ENCODE data around the gene MALT1. TPM values are rescaled to one million over a fixed set of nuclear protein-coding genes. Genes with fewer than 3 reads are reported as not detected.

MALT1 gene
- total RNA-seq, 5 donors from 2014 or later (not counting 1 experiment from before 2014, with no cell fraction given): 54.5 to 83.2 (median 69.5) TPM

DNA sequence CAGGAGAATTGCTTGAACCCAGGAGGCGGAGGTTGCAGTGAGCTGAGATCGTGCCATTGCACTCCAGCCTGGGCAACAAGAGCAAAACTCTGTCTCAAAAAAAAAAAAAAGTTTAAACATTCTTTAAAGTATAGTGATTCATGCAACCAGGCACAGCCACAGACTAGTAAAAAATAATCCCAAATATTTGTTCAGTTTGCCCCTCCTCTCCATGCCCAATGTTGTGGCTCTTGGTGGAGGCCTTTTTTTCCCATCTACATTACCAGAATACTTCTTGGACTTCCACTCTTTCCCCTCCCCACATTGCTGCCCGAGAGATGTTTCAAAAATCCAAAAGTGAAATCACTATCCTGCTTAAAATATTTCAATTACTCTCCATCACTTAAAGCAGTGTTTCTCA lies 5.1 kb upstream of the MALT1 start:
- H3K4me3 ChIP-seq (ENCODE audit: control insufficient read depth in 1 of 2, extremely low read depth in 1 of 2, low read length in 1 of 2): no peak overlapping the region
- no peak overlapping the region for H3K27ac ChIP-seq (ENCODE audit: low read length)
- DNase-seq (no peak), ATAC-seq (replicated peaks in 1 of 4) (no peak)
- ChIA-PET POLR2A (interaction anchor here in 1 of 2 donors (0.8 kb wide), 1 partner anchor 16 kb away, joined by 5 read pairs; no protein-coding TSS in a partner anchor), CTCF (no interaction called here)
- Mint-ChIP-seq H3K4me3 (no peak overlapping the region), H3K36me3 (peaks cover 3% of the 10 kb centered on the region), H3K9me3 (no peaks in the 10 kb centered on the region), H3K4me1 (peaks cover 24 to 43% (median 28%) of the 10 kb centered on the region in 3 donors), H3K27me3 (no peaks in the 10 kb centered on the region), H3K27ac (no peak overlapping the region)
- H3K27me3 ChIP-seq (replicated peaks in 1 of 2; ENCODE audit: control insufficient read depth in 2 of 2, extremely low read depth in 1 of 2, insufficient read depth in 2 of 2, low read length in 1 of 2): no peaks in the 10 kb centered on the region
- no peaks in the 10 kb centered on the region for H3K36me3 ChIP-seq (ENCODE audit: control insufficient read depth in 2 of 2, extremely low read depth in 1 of 2, insufficient read depth in 1 of 2, low read length in 1 of 2)
- no peaks in the 10 kb centered on the region for H3K9me3 ChIP-seq
- H3K4me1 ChIP-seq (ENCODE audit: control insufficient read depth in 1 of 2, extremely low read depth in 1 of 2, insufficient read depth in 2 of 2, low read length in 2 of 2): peaks cover 6 to 13% of the 10 kb centered on the region in 2 experiments
- 83% methylated on average over 1 of the region's 3 CpGs for WGBS (ENCODE audit: insufficient coverage)

DNA sequence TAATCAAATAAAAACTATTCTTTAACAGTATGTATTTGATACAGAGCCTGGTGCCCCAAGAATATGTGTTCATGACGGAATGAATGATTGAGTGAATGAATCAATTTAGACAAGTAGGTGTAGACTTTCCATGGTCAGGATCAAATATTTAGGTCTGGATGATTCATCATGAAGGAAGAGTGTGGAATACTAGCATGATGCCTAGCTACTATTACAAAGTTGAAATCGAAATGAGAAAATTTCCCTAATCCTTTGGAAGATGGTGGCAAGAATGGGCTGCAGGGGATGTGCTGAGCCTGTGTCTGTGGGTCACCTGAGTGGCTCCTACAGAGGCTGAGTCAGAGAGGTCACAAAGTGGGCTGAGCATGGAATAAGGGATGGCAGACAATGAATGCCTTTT lies 3.1 kb upstream of the MALT1 start:
- H3K27ac Mint-ChIP-seq: no peak overlapping the region
- H3K27me3 ChIP-seq (replicated peaks in 1 of 2; ENCODE audit: control insufficient read depth in 2 of 2, extremely low read depth in 1 of 2, insufficient read depth in 2 of 2, low read length in 1 of 2): no peaks in the 10 kb centered on the region
- DNase-seq (no peak), ATAC-seq (replicated peaks in 1 of 4) (no peak)
- WGBS (ENCODE audit: insufficient coverage): 94% methylated on average over 2 of the region's 2 CpGs
- CTCF ChIA-PET: no interaction called here
- H3K4me1 Mint-ChIP-seq: peaks cover 24 to 40% (median 25%) of the 10 kb centered on the region in 3 donors
- H3K36me3 ChIP-seq (ENCODE audit: control insufficient read depth in 2 of 2, extremely low read depth in 1 of 2, insufficient read depth in 1 of 2, low read length in 1 of 2): no peaks in the 10 kb centered on the region
- H3K4me1 ChIP-seq (ENCODE audit: control insufficient read depth in 1 of 2, extremely low read depth in 1 of 2, insufficient read depth in 2 of 2, low read length in 2 of 2): peaks cover 13 to 17% of the 10 kb centered on the region in 2 experiments
- H3K4me3 Mint-ChIP-seq: no peak overlapping the region
- no peaks in the 10 kb centered on the region for H3K27me3 Mint-ChIP-seq
- POLR2A ChIA-PET: no interaction called here
- H3K9me3 Mint-ChIP-seq: no peaks in the 10 kb centered on the region
- no peak overlapping the region for H3K4me3 ChIP-seq (ENCODE audit: control insufficient read depth in 1 of 2, extremely low read depth in 1 of 2, low read length in 1 of 2)
- no peak overlapping the region for H3K27ac ChIP-seq (ENCODE audit: low read length)
- peaks cover 3% of the 10 kb centered on the region for H3K36me3 Mint-ChIP-seq
- H3K9me3 ChIP-seq: no peaks in the 10 kb centered on the region

- H3K27me3 Mint-ChIP-seq: no peaks in the 10 kb centered on the region
- DNase-seq (no peak), ATAC-seq (replicated peaks in 1 of 4) (no peak)
- H3K36me3 ChIP-seq (ENCODE audit: control insufficient read depth in 2 of 2, extremely low read depth in 1 of 2, insufficient read depth in 1 of 2, low read length in 1 of 2): no peaks in the 10 kb centered on the region
- H3K4me1 ChIP-seq (ENCODE audit: control insufficient read depth in 1 of 2, extremely low read depth in 1 of 2, insufficient read depth in 2 of 2, low read length in 2 of 2): peaks cover 17 to 23% of the 10 kb centered on the region in 2 experiments
- ChIA-PET CTCF (interaction anchor here (0.5 to 2.9 kb wide), 2 partner anchors 10 to 45 kb away, joined by 6 to 16 read pairs; no protein-coding TSS in a partner anchor), POLR2A (interaction anchor here in 1 of 2 donors (0.6 to 0.7 kb wide), 2 partner anchors 11 to 24 kb away, joined by 6 to 7 read pairs; no protein-coding TSS in a partner anchor)
- H3K4me3 ChIP-seq (ENCODE audit: control insufficient read depth in 1 of 2, extremely low read depth in 1 of 2, low read length in 1 of 2): no peak overlapping the region
- H3K9me3 ChIP-seq: no peaks in the 10 kb centered on the region
- peaks cover 31 to 47% (median 32%) of the 10 kb centered on the region in 3 donors for H3K4me1 Mint-ChIP-seq
- WGBS (ENCODE audit: insufficient coverage): no CpG with 5 or more reads among the region's 3 CpGs
- H3K36me3 Mint-ChIP-seq: peaks cover 6% of the 10 kb centered on the region
- H3K27ac Mint-ChIP-seq: no peak overlapping the region
- H3K27me3 ChIP-seq (replicated peaks in 1 of 2; ENCODE audit: control insufficient read depth in 2 of 2, extremely low read depth in 1 of 2, insufficient read depth in 2 of 2, low read length in 1 of 2): no peaks in the 10 kb centered on the region
- H3K27ac ChIP-seq (ENCODE audit: low read length): no peak overlapping the region
- H3K9me3 Mint-ChIP-seq: no peaks in the 10 kb centered on the region
- H3K4me3 Mint-ChIP-seq: no peak overlapping the region
These were observed 2.4 kb upstream of the MALT1 start for GRCh38 chr18:58668897-58669296.

GRCh38 chr18:58669731-58670378 lies 1.4 kb upstream of the MALT1 start:
- Mint-ChIP-seq H3K27me3 (no peaks in the 10 kb centered on the region), H3K4me1 (peaks cover 41 to 53% (median 41%) of the 10 kb centered on the region in 3 donors), H3K27ac (peak overlapping the region; percentile 83 to 88), H3K4me3 (peak overlapping the region; percentile 76 to 93 (median 89)), H3K9me3 (no peaks in the 10 kb centered on the region), H3K36me3 (peaks cover 13% of the 10 kb centered on the region)
- 64% methylated on average over 2 of the region's 11 CpGs for WGBS (ENCODE audit: insufficient coverage)
- CTCF ChIA-PET: interaction anchor here (0.6 to 3.8 kb wide), 3 partner anchors 11 to 138 kb away, joined by 4 to 20 read pairs (median 16); no protein-coding TSS in a partner anchor
- peaks cover 24 to 31% of the 10 kb centered on the region in 2 experiments for H3K4me1 ChIP-seq (ENCODE audit: control insufficient read depth in 1 of 2, extremely low read depth in 1 of 2, insufficient read depth in 2 of 2, low read length in 2 of 2)
- H3K27ac ChIP-seq (ENCODE audit: low read length): peak overlapping the region; percentile 32
- H3K4me3 ChIP-seq (ENCODE audit: control insufficient read depth in 1 of 2, extremely low read depth in 1 of 2, low read length in 1 of 2): no peak overlapping the region
- H3K36me3 ChIP-seq (ENCODE audit: control insufficient read depth in 2 of 2, extremely low read depth in 1 of 2, insufficient read depth in 1 of 2, low read length in 1 of 2): no peaks in the 10 kb centered on the region
- no peak for ATAC-seq (replicated peaks in 1 of 4)
- POLR2A ChIA-PET: interaction anchor here (0.6 to 3.0 kb wide), 4 partner anchors 12 to 82 kb away, joined by 3 to 19 read pairs (median 3); no protein-coding TSS in a partner anchor
- DNase-seq: no peak
- no peaks in the 10 kb centered on the region for H3K9me3 ChIP-seq
- H3K27me3 ChIP-seq (replicated peaks in 1 of 2; ENCODE audit: control insufficient read depth in 2 of 2, extremely low read depth in 1 of 2, insufficient read depth in 2 of 2, low read length in 1 of 2): no peaks in the 10 kb centered on the region

DNA sequence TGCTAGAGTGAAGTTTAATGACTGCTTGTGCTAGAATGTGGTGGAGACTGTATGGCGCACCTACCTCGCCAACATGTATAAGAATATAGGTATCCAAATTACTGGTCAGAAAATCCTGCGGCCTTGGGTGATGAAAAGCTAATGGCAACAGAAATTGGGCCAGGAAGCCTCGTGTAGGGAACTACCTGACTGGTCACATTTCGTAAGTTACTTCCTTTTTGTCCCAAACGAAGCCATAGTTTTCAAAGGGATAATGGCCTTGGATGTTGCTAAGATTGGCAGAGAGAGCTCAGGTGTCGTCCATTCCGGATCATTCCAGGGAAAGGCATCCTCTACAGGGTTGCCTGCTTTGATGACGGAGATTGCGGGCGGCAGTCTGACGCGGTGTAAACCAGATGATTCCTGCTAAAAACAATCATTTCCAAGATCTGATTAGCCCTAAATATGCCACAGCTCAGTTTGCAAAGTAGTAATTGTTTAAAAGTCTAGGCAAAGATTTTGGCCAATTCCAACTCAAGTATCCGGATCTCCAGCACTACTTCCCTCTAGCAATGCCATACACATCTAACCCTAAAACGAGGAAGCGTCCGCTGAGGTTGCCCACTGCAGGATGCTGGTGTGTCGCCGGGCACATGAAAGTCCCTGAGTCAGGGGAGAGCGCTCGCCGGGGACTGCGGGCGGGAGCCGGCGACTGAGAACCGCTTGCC lies 708 bp upstream of the MALT1 start:
- DNase-seq (peak in 1 of 35 experiments; percentile 35), ATAC-seq (replicated peaks in 1 of 4) (no peak)
- Mint-ChIP-seq H3K36me3 (peaks cover 12% of the 10 kb centered on the region), H3K9me3 (no peaks in the 10 kb centered on the region), H3K4me3 (peak overlapping the region; percentile 76 to 93 (median 89)), H3K27ac (peak overlapping the region; percentile 83 to 88), H3K4me1 (peaks cover 47 to 57% (median 48%) of the 10 kb centered on the region in 3 donors), H3K27me3 (no peaks in the 10 kb centered on the region)
- Histone ChIP-seq H3K4me3 (ENCODE audit: control insufficient read depth in 1 of 2, extremely low read depth in 1 of 2, low read length in 1 of 2) (peak overlapping the region; percentile 68 to 71), H3K4me1 (ENCODE audit: control insufficient read depth in 1 of 2, extremely low read depth in 1 of 2, insufficient read depth in 2 of 2, low read length in 2 of 2) (peaks cover 28 to 37% of the 10 kb centered on the region in 2 experiments), H3K9me3 (no peaks in the 10 kb centered on the region), H3K27ac (ENCODE audit: low read length) (peak overlapping the region; percentile 57), H3K36me3 (ENCODE audit: control insufficient read depth in 2 of 2, extremely low read depth in 1 of 2, insufficient read depth in 1 of 2, low read length in 1 of 2) (no peaks in the 10 kb centered on the region), H3K27me3 (replicated peaks in 1 of 2; ENCODE audit: control insufficient read depth in 2 of 2, extremely low read depth in 1 of 2, insufficient read depth in 2 of 2, low read length in 1 of 2) (no peaks in the 10 kb centered on the region)
- WGBS (ENCODE audit: insufficient coverage): 14% methylated on average over 18 of the region's 27 CpGs
- POLR2A ChIA-PET: interaction anchor here (0.6 to 3.0 kb wide), 11 partner anchors 11 to 170 kb away, joined by 3 to 19 read pairs (median 3); no protein-coding TSS in a partner anchor
- CTCF ChIA-PET: interaction anchor here (0.6 to 3.8 kb wide), 10 partner anchors 12 to 140 kb away, joined by 3 to 20 read pairs (median 6); no protein-coding TSS in a partner anchor
